HCT116 (cell line): ENCODE data around the gene PDLIM7. TPM values are rescaled to one million over a fixed set of nuclear protein-coding genes. Genes with fewer than 3 reads are reported as not detected.

Source experiments
- ATAC-seq: fragments of 200-7000 bp; cut with Tn5 transposase; 2 replicates; pipeline ENCODE4 v1.9.1; 2020; ENCODE audit warnings: mild to moderate bottlenecking, moderate library complexity
- BruUV-seq: library from RNA; stranded (reverse); fragments of 400-500 nt; replicated peaks from 2 replicates; lab custom pipeline; 2021; lab: Mats Ljungman, UMichigan
- CTCF ChIA-PET: fragments of 300-600 bp; sonication (Branson Sonifier 250); formaldehyde crosslinking; loops from one replicate; lab custom pipeline; 2021; ENCODE audit warnings: antibody characterized with exemption; lab: Charles Lee
- POLR2A ChIA-PET: fragments of 300-600, 350-600 bp; sonication (Branson Sonifier 250); formaldehyde crosslinking; loops from one replicate; lab custom pipeline; 2021; ENCODE audit warnings: antibody characterized with exemption; lab: Charles Lee
- RAD21 ChIA-PET, 2 experiments: fragments of 300-600 bp; sonication (Branson Sonifier 250); formaldehyde crosslinking; loops; one replicate each; lab custom pipeline; 2023; ENCODE audit warnings: low total read pairs in 2 of 2; ENCODE audit not compliant: uncharacterized antibody in 2 of 2, unreplicated experiment in 2 of 2, low non-redundant PET in 1 of 2; lab: Charles Lee
- DNase-seq: peaks from one replicate; pipeline ENCODE4 v3.0.0-alpha.2; 2010; ENCODE audit warnings: low read depth, low spot score
- H2AFZ ChIP-seq: fragments of 200-600 bp; shearing (Covaris generic), sonication (generic); 2 replicates; pipeline ENCODE4 v1.6.1; 2017; ENCODE audit warnings: low read depth, mixed run types, mixed read lengths, antibody characterized with exemption, low read length; ENCODE audit not compliant: poor library complexity, severe bottlenecking
- H3K27ac ChIP-seq: 2 replicates; pipeline ENCODE4 v1.5.1; 2012; ENCODE audit warnings: low read depth, low read length
- H3K27me3 ChIP-seq: fragments of 200-600 bp; sonication (generic); 2 replicates; pipeline ENCODE4 v1.6.1; 2016; ENCODE audit warnings: mixed run types, low read length, mixed read lengths; ENCODE audit not compliant: insufficient read depth
- H3K36me3 ChIP-seq, 2 experiments: fragments of 200-500 bp in 1 of 2; fragments of 200-600 bp in 1 of 2; sonication (Bioruptor generic) in 1 of 2; sonication (generic) in 1 of 2; 2 replicates each; pipeline versions ENCODE4 v1.5.1 to v1.6.1; 2014 to 2016; ENCODE audit warnings: low read length in 2 of 2, inconsistent platforms in 1 of 2, mixed read lengths in 1 of 2, mixed run types in 1 of 2; ENCODE audit not compliant: insufficient read depth in 2 of 2, control insufficient read depth in 1 of 2
- H3K4me1 ChIP-seq, 2 experiments: fragments of 200-600 bp in 1 of 2; sonication (generic) in 1 of 2; 2 replicates each; pipeline versions ENCODE4 v1.5.1 to v1.6.1; 2012 to 2017; ENCODE audit warnings: low read length in 2 of 2, inconsistent platforms in 1 of 2, mild to moderate bottlenecking in 1 of 2, mixed read lengths in 1 of 2, mixed run types in 1 of 2, moderate library complexity in 1 of 2; ENCODE audit not compliant: insufficient read depth in 2 of 2, control insufficient read depth in 1 of 2
- H3K4me2 ChIP-seq: fragments of 200-600 bp; sonication (generic); 2 replicates; pipeline ENCODE4 v1.6.1; 2017; ENCODE audit warnings: mixed run types, low read length, mixed read lengths
- H3K4me3 ChIP-seq, 2 experiments: fragments of 200-600 bp in 1 of 2; sonication (generic) in 1 of 2; replicated peaks in 1 of 2; 2 replicates each; pipeline ENCODE4 v1.5.1; 2011 to 2016; ENCODE audit warnings: low read length in 2 of 2, control low read depth in 1 of 2, low read depth in 1 of 2, mild to moderate bottlenecking in 1 of 2, mixed read lengths in 1 of 2, mixed run types in 1 of 2
- H3K79me2 ChIP-seq: fragments of 200-600 bp; sonication (generic); 2 replicates; pipeline ENCODE4 v1.6.1; 2017; ENCODE audit warnings: mild to moderate bottlenecking, mixed run types, low read length, moderate library complexity, mixed read lengths; ENCODE audit not compliant: insufficient read depth
- H3K9ac ChIP-seq: fragments of 200-600 bp; sonication (generic); 2 replicates; pipeline ENCODE4 v1.6.1; 2016; ENCODE audit warnings: low read length, mixed read lengths
- H3K9me2 ChIP-seq: fragments of 200-600 bp; sonication (generic), shearing (Covaris generic); 2 replicates; pipeline ENCODE4 v1.6.1; 2017; ENCODE audit warnings: mixed run types, mild to moderate bottlenecking, moderate library complexity; ENCODE audit not compliant: insufficient read depth
- H3K9me3 ChIP-seq, 2 experiments: fragments of 200-500 bp in 1 of 2; fragments of 200-600 bp in 1 of 2; sonication (Bioruptor generic) in 1 of 2; sonication (generic) in 1 of 2; 2 replicates each; pipeline ENCODE4 v1.6.1; 2014 to 2017; ENCODE audit warnings: low read length in 2 of 2, mixed read lengths in 2 of 2, inconsistent platforms in 1 of 2, low read depth in 1 of 2, mild to moderate bottlenecking in 1 of 2, mixed run types in 1 of 2, moderate library complexity in 1 of 2; ENCODE audit not compliant: control insufficient read depth in 1 of 2, insufficient read depth in 1 of 2
- H4K20me1 ChIP-seq: fragments of 200-600 bp; sonication (generic), shearing (Covaris generic); 2 replicates; pipeline ENCODE4 v1.6.1; 2017; ENCODE audit warnings: mixed run types, mild to moderate bottlenecking, moderate library complexity; ENCODE audit not compliant: insufficient read depth
- CEBPB ChIP-seq: IDR thresholded peaks from 2 replicates; pipeline ENCODE4 v1.6.1; 2012; ENCODE audit warnings: low read depth
- EGR1 ChIP-seq: IDR thresholded peaks from 2 replicates; pipeline ENCODE4 v1.6.1; 2012; ENCODE audit warnings: low read depth
- ELF1 ChIP-seq: IDR thresholded peaks from 2 replicates; pipeline ENCODE4 v1.6.1; 2012; ENCODE audit warnings: low read depth, borderline replicate concordance
- EZH2phosphoT487 ChIP-seq: fragments of 200-600 bp; IDR thresholded peaks from 2 replicates; pipeline ENCODE4 v1.6.1; 2018; ENCODE audit warnings: antibody characterized with exemption, borderline replicate concordance
- MAX ChIP-seq: IDR thresholded peaks from 2 replicates; pipeline ENCODE4 v1.6.1; 2012
- POLR2AphosphoS5 ChIP-seq: IDR thresholded peaks from 2 replicates; pipeline ENCODE4 v1.6.1; 2011; ENCODE audit warnings: mild to moderate bottlenecking, low read depth, low read length, moderate library complexity
- RAD21 ChIP-seq: IDR thresholded peaks from 2 replicates; pipeline ENCODE4 v1.6.1; 2012; ENCODE audit warnings: low read depth, mild to moderate bottlenecking
- SRF ChIP-seq: IDR thresholded peaks from 2 replicates; pipeline ENCODE4 v1.6.1; 2012; ENCODE audit warnings: low read depth
- TCF7L2 ChIP-seq: IDR thresholded peaks from 2 replicates; pipeline ENCODE4 v1.7.0; 2011; ENCODE audit warnings: borderline replicate concordance, inconsistent platforms; ENCODE audit not compliant: insufficient read depth, insufficient read length; ENCODE audit errors: extremely low read depth
- YY1 ChIP-seq: IDR thresholded peaks from 2 replicates; pipeline ENCODE4 v1.6.1; 2011; ENCODE audit warnings: low read length, low read depth, moderate library complexity, mild to moderate bottlenecking; ENCODE audit not compliant: insufficient replicate concordance; ENCODE audit errors: extremely low read depth
- ZFX ChIP-seq: fragments of 450-650 bp; IDR thresholded peaks from 2 replicates; pipeline ENCODE4 v1.6.1; 2017
- ZNF274 ChIP-seq: fragments of 200-500 bp; sonication (Bioruptor generic); IDR thresholded peaks from 2 replicates; pipeline ENCODE4 v1.6.1; 2014; ENCODE audit warnings: mild to moderate bottlenecking, low read depth, low read length, inconsistent platforms
- intact Hi-C: fragments of 100-400 bp; cut with micrococcal nuclease; formaldehyde crosslinking; loops from 2 replicates; pipeline ENCODE4 v1.10.0; 2022
- total RNA-seq: library from RNA; stranded (reverse); gene quantifications from one replicate; pipeline ENCODE4 v1.2.1, GENCODE V29; 2021; ENCODE audit not compliant: unreplicated experiment
- TF ChIP-seq, protein P1 (sequence below), 3 experiments: fragments of 200-600 bp in 1 of 3; sonication (generic) in 1 of 3; IDR thresholded peaks in 2 of 3; conservative IDR thresholded peaks in 1 of 3; 2 replicates each; pipeline ENCODE4 v1.5.1; 2012 to 2017; ENCODE audit warnings: low read depth in 2 of 3, low read length in 2 of 3, antibody characterized with exemption in 1 of 3, borderline replicate concordance in 1 of 3, control low read depth in 1 of 3, mild to moderate bottlenecking in 1 of 3, mixed read lengths in 1 of 3, mixed run types in 1 of 3, moderate library complexity in 1 of 3; ENCODE audit not compliant: insufficient read depth in 1 of 3
- TF ChIP-seq, protein P2 (sequence below): IDR thresholded peaks from 2 replicates; pipeline ENCODE4 v1.6.1; 2011; ENCODE audit warnings: mild to moderate bottlenecking, low read length, moderate library complexity; ENCODE audit not compliant: insufficient replicate concordance; ENCODE audit errors: extremely low read depth

The PDLIM7 gene
- total RNA-seq, 1 experiment from 2014 or later: 153 TPM

DNA sequence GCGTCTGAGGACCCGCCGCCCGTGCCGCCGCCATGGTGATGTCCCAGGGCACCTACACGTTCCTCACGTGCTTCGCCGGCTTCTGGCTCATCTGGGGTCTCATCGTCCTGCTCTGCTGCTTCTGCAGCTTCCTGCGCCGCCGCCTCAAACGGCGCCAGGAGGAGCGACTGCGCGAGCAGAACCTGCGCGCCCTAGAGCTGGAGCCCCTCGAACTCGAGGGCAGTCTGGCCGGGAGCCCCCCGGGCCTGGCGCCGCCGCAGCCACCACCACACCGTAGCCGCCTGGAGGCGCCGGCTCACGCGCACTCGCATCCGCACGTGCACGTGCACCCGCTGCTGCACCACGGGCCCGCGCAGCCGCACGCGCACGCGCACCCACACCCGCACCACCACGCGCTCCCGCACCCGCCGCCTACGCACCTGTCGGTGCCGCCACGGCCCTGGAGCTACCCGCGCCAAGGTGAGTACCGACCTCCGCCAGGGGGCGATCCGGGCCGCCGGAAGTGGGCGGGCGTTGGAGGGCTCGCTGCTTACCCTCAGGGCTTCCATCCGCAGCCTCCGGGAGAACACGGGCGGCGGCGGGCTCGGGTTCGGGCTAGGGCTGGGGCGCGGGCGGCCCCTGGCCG, 42.3 kb downstream of the PDLIM7 start:
- no peaks in the 10 kb centered on the region for H4K20me1 ChIP-seq
- H3K27ac ChIP-seq: peak overlapping the region; percentile 96
- peak overlapping the region; percentile 68 to 76 for H3K4me3 ChIP-seq
- no peaks in the 10 kb centered on the region for H3K9me2 ChIP-seq
- ATAC-seq (peak; percentile 60), DNase-seq (peak; percentile 76)
- H3K36me3 ChIP-seq: peaks cover 0 to 11% of the 10 kb centered on the region in 2 experiments; a peak in 1 of 4 replicates
- POLR2A ChIA-PET: interaction anchor here (0.7 to 2.3 kb wide), 8 partner anchors 9 to 104 kb away, joined by 3 to 7 read pairs (median 5); partner anchors contain the start of genes GRK6, LMAN2, PDLIM7 and PRR7
- no TSS peak for BruUV-seq
- H3K4me2 ChIP-seq: peak overlapping the region; percentile 96
- TF ChIP-seq TCF7L2 (peak; percentile 52), SRF (no peak), ZNF274 (no peak), ELF1 (no peak), EZH2phosphoT487 (no peak), EGR1 (no peak), POLR2AphosphoS5 (peak; percentile 61), ZFX (peak; percentile 70; the same call in 1 of the 2 replicates), RAD21 (no peak), YY1 (peak; percentile 71), CEBPB (no peak), MAX (no peak)
- TF ChIP-seq, protein P1, sequence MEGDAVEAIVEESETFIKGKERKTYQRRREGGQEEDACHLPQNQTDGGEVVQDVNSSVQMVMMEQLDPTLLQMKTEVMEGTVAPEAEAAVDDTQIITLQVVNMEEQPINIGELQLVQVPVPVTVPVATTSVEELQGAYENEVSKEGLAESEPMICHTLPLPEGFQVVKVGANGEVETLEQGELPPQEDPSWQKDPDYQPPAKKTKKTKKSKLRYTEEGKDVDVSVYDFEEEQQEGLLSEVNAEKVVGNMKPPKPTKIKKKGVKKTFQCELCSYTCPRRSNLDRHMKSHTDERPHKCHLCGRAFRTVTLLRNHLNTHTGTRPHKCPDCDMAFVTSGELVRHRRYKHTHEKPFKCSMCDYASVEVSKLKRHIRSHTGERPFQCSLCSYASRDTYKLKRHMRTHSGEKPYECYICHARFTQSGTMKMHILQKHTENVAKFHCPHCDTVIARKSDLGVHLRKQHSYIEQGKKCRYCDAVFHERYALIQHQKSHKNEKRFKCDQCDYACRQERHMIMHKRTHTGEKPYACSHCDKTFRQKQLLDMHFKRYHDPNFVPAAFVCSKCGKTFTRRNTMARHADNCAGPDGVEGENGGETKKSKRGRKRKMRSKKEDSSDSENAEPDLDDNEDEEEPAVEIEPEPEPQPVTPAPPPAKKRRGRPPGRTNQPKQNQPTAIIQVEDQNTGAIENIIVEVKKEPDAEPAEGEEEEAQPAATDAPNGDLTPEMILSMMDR (IDR thresholded peaks at IDR 0.05 in 2 of 3, conservative IDR thresholded peaks at IDR 0.05 in 1 of 3; ENCODE audit: borderline replicate concordance in 1 of 3, insufficient read depth in 1 of 3, low read depth in 2 of 3, low read length in 2 of 3): peak in 2 of 3 experiments; percentile 68 to 78; a peak in 4 of 6 replicates
- TF ChIP-seq, protein P2, sequence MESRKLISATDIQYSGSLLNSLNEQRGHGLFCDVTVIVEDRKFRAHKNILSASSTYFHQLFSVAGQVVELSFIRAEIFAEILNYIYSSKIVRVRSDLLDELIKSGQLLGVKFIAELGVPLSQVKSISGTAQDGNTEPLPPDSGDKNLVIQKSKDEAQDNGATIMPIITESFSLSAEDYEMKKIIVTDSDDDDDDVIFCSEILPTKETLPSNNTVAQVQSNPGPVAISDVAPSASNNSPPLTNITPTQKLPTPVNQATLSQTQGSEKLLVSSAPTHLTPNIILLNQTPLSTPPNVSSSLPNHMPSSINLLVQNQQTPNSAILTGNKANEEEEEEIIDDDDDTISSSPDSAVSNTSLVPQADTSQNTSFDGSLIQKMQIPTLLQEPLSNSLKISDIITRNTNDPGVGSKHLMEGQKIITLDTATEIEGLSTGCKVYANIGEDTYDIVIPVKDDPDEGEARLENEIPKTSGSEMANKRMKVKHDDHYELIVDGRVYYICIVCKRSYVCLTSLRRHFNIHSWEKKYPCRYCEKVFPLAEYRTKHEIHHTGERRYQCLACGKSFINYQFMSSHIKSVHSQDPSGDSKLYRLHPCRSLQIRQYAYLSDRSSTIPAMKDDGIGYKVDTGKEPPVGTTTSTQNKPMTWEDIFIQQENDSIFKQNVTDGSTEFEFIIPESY: peak; percentile 52
- TF ChIP-seq, all 23 proteins: peak for 6
- H2AFZ ChIP-seq: no peak overlapping the region
- H3K79me2 ChIP-seq: peaks cover 13% of the 10 kb centered on the region
- H3K9me3 ChIP-seq: no peaks in the 10 kb centered on the region
- H3K4me1 ChIP-seq: peaks cover 18 to 53% of the 10 kb centered on the region in 2 experiments; a peak in 3 of 4 replicates
- no peaks in the 10 kb centered on the region for H3K27me3 ChIP-seq
- H3K9ac ChIP-seq: peak overlapping the region; percentile 92
- intact Hi-C loops: loop anchor here (1.0 kb wide), 1 partner anchor 51 kb away; no protein-coding TSS in a partner anchor
- RAD21 ChIA-PET: interaction anchor here (0.7 to 0.9 kb wide), 3 partner anchors 29 to 148 kb away, joined by 3 to 4 read pairs (median 3); partner anchors contain the start of gene GRK6 (in 1 of the 2)
- CTCF ChIA-PET: interaction anchor here (0.6 to 6.8 kb wide), 21 partner anchors 10 to 341 kb away, joined by 3 to 85 read pairs (median 6); partner anchors contain the start of genes GRK6, LMAN2, PDLIM7 and PFN3
